T-helper 1 cell (primary cell): ENCODE data around the gene HNRNPF.
A peak's percentile ranks its signal among the peaks of the same experiment; 100 is the strongest.
"Not testable (repeated sequence)": the region's sequence is repeated elsewhere in the genome, so short reads cannot be mapped to it uniquely, and the experiment has no call there.

ENCODE experiments used
- DNase-seq, 5 donors: peaks; one replicate each; pipeline ENCODE4 v3.0.0-alpha.2; 2012 to 2020
- total RNA-seq, 4 donors: gene quantifications; one replicate each; lab custom pipeline; 2026; lab: John Stamatoyannopoulos, UW

Gene HNRNPF
- total RNA-seq: 150 to 203 (median 186) reads per million in 4 donors

DNA sequence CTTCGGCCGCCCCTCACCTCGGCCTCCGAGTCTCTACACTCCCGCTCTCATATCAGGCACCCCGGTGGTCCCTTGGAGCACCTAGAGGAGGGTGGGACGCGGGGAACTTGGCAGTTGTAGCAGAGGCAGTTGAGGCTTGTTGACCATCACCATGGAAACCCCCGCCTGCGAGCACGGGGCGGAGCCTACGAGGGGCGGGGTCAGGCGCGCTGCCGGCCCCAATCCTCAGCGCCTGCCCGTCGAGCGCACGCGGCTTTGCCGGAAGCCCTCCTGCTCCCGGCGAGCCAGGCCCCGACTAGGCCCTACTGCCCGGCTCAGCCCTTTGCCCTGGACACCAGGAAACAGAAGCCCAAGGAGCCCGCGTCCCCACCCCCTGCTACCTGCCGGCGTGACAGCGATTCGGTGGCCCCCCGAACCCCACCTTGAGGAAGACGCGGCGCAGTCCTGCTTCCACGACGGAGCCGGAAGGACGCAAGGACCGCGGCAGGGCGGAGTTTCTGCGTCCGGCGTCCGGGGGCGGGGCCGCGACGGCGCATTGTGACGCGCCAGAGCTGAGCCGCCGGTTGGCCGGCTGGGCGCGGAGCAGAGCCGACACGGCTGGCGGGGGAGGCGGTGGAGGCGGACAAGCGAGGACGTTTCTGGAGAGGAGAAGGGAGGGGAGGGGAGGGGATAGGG is at the start of gene HNRNPF:
Gene HNRNPF, minus strand, starts transcription at position 477 of the 675 bp plus-strand sequence. CDS start 21,302 bp downstream, outside the sequence.
- peak; percentile 87 to 97 (median 91) for DNase-seq

GRCh38 chr10:43458227-43458626 is 49.2 kb upstream of the HNRNPF start:
- DNase-seq: no peak

- DNase-seq: not testable (repeated sequence)
Observed at GRCh38 chr10:43456561-43456960, 47.6 kb upstream of the HNRNPF start.

DNA sequence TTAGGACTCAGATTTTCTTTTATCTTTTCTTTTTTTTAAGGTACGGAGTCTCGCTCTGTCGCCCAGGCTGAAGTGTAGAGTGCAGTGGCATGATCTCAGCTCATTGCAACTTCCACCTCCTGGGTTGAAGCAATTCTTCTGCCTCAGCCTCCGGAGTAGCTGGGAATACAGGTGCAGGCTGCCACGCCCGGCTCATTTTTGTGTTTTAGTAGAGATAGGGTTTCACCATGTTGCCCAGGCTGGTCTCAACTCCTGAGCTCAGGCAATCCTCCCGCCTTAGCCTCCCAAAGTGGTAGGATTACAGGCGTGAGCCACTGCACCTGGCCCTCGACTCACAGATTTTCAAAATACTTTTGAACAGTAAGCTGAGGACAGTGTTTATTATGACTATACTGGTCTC is 45.0 kb upstream of the HNRNPF start:
- not testable (repeated sequence) for DNase-seq

- DNase-seq: peak in 1 of 5 donors; percentile 49
Observed at GRCh38 chr10:43453266-43453831, 44.4 kb upstream of the HNRNPF start.

- no peak for DNase-seq
Observed at GRCh38 chr10:43452356-43452914, 43.4 kb upstream of the HNRNPF start.

DNA sequence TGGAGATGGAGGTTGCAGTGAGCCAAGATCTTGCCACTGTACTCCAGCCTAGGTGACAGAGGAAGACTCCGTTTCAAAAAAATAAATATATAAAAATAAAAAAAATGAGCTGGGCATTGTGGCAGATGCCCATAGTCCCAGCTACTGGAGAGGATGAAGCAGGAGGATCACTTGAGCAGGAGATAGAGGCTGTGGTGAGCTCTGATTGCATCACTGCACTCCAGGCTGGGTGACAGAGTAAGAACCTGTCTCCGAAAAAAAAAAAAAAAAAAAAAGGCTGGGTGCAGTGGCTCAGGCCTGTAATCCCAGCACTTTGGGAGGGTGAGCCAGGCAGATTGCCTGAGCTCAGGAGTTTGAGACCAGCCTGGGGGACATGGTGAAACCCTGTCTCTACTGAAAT is 39.8 kb upstream of the HNRNPF start:
- no peak for DNase-seq

GRCh38 chr10:43446219-43447017 is 37.4 kb upstream of the HNRNPF start:
- not testable (repeated sequence) for DNase-seq

GRCh38 chr10:43444897-43445466 is 36.0 kb upstream of the HNRNPF start:
- no peak for DNase-seq

- DNase-seq: no peak
Observed at GRCh38 chr10:43444323-43444722, 35.3 kb upstream of the HNRNPF start.

DNA sequence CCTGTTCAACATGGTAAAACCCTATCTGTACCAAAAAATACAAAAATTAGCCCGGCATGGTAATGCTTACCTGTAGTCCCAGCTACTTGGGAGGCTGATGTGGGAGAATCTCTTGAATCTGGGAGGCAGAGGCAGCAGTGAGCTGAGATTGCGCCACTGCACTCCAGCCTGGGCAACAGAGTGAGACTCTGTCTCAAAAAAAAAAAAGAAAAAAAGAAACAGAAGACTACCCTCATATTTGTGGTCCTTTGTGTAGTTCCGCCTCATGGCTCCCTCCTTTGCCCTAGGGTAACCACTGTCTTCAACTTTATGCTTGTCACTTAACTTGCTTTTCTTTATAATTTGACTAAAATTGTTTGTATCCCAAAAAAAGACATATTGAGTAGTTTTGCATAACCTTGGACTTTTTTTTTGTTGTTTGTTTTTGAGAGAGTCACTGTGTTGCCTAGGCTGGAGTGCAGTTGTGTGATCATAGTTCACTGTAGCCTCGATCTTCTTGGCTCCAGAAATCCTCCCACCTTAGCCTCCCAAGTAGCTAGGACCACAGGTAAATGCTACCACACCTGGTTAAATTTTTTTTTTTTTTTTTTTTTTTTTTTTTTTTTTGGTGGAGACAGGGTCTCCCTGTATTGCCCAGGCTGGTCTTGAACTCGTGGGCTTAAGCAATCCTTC is 31.6 kb upstream of the HNRNPF start:
- no peak for DNase-seq

- DNase-seq: no peak
Observed at GRCh38 chr10:43437141-43437870, 28.3 kb upstream of the HNRNPF start.

- peak; percentile 74 to 92 (median 84) for DNase-seq
Observed at GRCh38 chr10:43436291-43437140, 27.5 kb upstream of the HNRNPF start, which contains the start of gene ZNF487. ZNF487 (plus strand) TSS chr10:43437111; CDS start chr10:43475814, 38,703 bp downstream.

DNA sequence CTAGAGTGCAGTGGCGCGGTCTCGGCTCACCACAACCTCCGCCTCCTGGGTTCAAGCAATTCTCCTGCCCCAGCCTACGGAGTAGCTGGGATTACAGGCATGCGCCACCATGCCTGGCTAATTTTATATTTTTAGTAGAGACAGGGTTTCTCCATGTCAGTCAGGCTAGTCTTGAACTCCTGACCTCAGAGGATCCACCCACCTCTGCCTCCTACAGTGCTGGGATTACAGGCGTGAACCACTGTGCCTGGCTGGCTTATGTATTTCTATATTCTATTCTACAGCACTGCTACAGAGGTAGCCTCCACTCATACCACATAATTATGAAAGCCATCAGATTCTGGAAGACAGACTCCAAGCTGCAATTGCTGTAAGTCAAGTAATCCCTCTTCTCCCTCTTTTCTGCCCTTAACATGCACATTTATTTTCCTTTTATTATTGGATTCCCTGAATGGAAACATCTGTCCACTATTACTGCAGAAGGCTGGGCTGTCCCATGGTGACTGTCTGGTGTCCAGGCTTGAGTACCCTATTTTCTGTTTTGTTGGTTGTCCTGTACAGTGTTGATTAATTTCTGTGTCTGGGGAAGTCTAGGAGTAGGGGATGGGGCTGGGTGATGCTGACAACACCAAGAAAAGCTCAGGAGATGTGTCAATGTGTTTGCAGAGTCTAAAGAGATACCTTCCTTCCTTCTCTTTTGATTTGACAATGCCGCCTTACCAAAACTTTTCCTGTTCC is 22.1 kb upstream of the HNRNPF start:
- no peak for DNase-seq

- peak in 1 of 5 donors; percentile 35 for DNase-seq
Observed at GRCh38 chr10:43427166-43427825, 18.3 kb upstream of the HNRNPF start.

DNA sequence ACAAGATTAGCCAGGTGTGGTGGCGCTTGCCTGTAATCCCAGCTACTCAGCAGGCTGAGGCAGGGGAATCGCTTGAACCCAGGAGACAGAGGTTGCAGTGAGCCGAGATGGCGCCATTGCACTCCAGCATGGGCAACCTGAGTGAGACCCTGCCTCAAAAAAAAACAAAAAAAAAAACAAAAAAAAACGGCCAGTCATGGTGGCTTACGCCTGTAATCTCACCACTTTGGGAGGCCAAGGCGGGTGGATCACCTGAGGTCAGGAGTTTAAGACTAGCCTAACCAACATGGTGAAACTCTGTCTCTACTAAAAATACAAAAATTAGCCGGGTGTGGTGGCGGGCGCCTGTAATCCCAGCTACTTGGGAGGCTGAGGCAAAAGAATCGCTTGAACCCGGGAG is 17.5 kb upstream of the HNRNPF start:
- DNase-seq: not testable (repeated sequence)

DNA sequence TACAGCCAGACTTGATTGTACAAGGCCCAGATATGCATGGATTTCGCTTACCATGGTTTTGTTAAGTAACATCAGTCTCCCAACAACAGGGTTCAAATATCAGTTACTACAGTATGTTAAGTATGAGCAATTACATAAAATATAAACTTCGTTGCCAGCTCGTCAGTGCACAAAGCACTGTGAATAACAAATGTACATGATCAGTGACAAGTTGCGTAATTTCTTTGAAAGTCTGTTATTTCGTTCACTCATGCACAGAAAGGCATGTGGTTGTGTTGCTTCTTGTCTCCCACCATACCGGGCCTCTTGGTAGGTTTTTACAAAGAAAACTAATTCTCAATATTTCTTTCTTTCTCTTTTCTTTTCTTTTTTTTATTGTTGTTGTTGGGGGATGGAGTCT is 15.4 kb upstream of the HNRNPF start:
- DNase-seq: no peak

- DNase-seq: not testable (repeated sequence)
Observed at GRCh38 chr10:43421944-43422343, 13.0 kb upstream of the HNRNPF start.

- DNase-seq: no peak
Observed at GRCh38 chr10:43421519-43421918, 12.5 kb upstream of the HNRNPF start.
